Activated naive CD8-positive, alpha-beta T cell treated with anti-CD3 and anti-CD28 coated beads, Interleukin-2, amount 50 U/mL, for 24 hours (primary cell): ENCODE results near the gene SCN8A.

ENCODE experiments used
- ATAC-seq: fragments of 150-1000 bp; cut with Tn5 transposase; one replicate; pipeline ENCODE4 v1.10.0; 2021
- DNase-seq: peaks from one replicate; pipeline ENCODE4 v3.0.0; 2021
- H3K27ac Mint-ChIP-seq: one replicate; pipeline ENCODE4 v1.8.0; 2021; ENCODE audit warnings: mild to moderate bottlenecking, mixed read lengths
- H3K27me3 Mint-ChIP-seq: one replicate; pipeline ENCODE4 v1.8.0; 2021; ENCODE audit warnings: mixed read lengths
- H3K36me3 Mint-ChIP-seq: one replicate; pipeline ENCODE4 v1.8.0; 2021; ENCODE audit warnings: low read depth, mixed read lengths
- H3K4me1 Mint-ChIP-seq: one replicate; pipeline ENCODE4 v1.8.0; 2021; ENCODE audit warnings: mixed read lengths
- H3K4me3 Mint-ChIP-seq: one replicate; pipeline ENCODE4 v1.8.0; 2021; ENCODE audit warnings: mild to moderate bottlenecking, moderate library complexity, mixed read lengths
- H3K9me3 Mint-ChIP-seq: one replicate; pipeline ENCODE4 v1.8.0; 2021; ENCODE audit warnings: mixed read lengths

SCN8A gene

DNA sequence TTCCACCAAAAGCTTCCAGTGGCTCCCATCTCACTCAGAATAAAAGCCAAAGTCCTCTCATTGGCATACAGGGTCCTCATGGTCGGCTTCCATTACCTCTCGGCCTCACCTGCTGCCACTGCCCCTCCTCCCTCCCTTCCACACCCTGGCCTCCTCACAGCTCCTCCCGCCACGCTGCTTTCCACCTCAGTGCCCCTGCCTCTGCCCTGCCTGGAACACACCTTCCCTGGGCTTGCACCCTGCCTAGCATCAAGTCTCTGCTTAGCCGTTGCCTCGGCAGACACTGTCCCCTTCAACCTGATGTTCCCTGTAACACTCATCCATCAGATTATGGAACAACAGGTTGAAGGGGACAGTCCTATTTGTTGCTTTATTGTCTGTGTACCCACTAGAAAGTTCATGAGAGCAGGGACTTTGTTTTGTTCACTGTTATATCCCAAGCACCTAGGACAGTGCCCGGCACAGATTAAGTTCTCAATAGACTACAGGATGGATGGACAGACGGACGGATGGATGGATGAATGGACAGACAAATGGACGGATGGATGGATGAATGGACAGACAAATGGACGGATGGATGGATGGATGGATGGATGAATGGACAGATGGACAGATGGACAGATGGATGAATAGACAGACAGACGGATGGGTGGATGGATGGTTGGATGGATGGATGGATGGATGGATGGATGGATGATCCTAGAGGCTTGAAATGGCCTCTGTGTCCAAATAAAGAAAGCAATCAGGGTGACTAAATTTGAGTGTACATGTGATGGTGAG is 242.6 kb downstream of the SCN8A start:
- no peaks in the 10 kb centered on the region for H3K36me3 Mint-ChIP-seq
- no peaks in the 10 kb centered on the region for H3K9me3 Mint-ChIP-seq
- peaks cover 14% of the 10 kb centered on the region for H3K4me1 Mint-ChIP-seq
- peaks cover 42% of the 10 kb centered on the region for H3K27me3 Mint-ChIP-seq
- H3K27ac Mint-ChIP-seq: no peak overlapping the region
- DNase-seq (no peak), ATAC-seq (no peak)
- no peak overlapping the region for H3K4me3 Mint-ChIP-seq

DNA sequence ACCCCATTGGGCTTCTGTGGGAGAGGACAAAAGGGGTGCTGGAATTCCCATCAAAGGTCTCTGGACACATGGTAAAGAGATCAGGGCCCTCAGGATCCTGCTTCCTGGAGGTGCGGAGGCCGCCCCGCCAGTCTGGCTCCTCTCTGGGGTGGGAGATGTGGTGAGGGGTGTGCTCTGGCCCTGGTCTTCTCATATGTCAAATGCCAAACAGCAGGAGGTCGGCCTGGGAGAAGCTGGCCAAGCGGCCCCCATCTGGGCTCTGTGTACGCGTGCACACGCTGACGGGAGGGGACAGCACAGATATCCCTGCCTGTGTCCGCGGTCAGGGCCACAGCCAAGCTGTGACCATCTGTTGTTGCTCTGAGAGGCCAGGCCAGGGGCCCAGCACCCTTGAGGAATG is 243.4 kb downstream of the SCN8A start:
- Mint-ChIP-seq H3K27ac (no peak overlapping the region), H3K4me3 (no peak overlapping the region), H3K9me3 (no peaks in the 10 kb centered on the region), H3K4me1 (peaks cover 11% of the 10 kb centered on the region), H3K36me3 (no peaks in the 10 kb centered on the region), H3K27me3 (peaks cover 47% of the 10 kb centered on the region)
- ATAC-seq (no peak), DNase-seq (no peak)

DNA sequence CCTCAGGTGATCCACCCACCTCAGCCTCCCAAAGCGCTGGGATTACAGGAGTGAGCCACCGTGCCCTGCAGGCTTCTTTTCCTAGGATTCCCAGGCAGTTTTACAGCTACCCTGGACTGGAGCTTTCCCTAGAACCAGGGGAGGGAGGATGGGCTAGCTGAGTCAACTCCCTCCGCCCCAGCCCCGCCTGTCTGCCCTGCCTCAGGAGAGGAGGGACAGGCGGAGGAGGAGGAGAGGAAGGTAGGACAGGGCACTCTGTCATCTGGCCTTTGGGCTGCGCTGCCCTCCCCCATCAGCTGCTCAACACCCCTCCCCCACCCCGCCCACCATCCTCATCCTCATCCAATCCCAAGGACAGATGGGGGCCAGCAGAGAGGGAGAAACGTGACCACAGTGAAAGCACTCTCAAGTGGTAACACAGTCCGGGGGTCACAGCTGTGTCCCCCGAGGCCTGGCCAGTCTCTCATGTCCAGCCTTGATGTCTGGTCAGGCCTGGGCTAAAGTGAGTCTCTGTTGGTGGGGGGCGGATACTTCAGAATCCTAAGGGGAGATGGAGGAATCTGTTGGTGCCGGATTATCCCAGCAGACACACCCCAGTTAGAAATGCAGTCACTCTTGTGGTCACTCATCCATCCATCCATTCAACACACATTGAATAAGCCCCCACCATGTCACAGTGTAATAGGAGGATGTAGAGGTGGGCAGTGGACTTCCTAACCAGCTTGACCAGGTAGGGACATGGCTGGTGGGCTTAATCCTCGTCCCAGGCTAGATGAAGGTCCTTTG is 245.2 kb downstream of the SCN8A start:
- H3K36me3 Mint-ChIP-seq: no peaks in the 10 kb centered on the region
- H3K9me3 Mint-ChIP-seq: no peaks in the 10 kb centered on the region
- peaks cover 43% of the 10 kb centered on the region for H3K27me3 Mint-ChIP-seq
- DNase-seq: no peak
- no peak overlapping the region for H3K27ac Mint-ChIP-seq
- no peak overlapping the region for H3K4me3 Mint-ChIP-seq
- peaks cover 11% of the 10 kb centered on the region for H3K4me1 Mint-ChIP-seq
- ATAC-seq: no peak

DNA sequence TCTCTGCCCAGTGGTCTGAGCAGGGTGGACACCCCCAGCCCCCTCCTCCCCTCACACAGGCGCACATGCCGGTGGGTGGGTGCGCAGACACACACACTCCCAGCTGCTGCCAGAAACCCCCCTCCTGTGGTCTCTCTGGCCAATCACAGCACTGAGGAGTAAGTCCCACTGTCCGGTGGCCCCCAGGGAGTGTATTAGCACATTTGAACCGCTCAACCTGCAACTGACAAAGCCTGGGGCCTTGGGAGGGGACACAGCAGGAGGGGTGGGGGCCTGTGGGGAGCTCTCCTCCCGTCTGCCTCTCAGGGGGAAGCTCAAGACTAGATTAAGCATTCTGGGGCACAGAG is 245.8 kb downstream of the SCN8A start:
- H3K9me3 Mint-ChIP-seq: no peaks in the 10 kb centered on the region
- no peak for ATAC-seq

DNA sequence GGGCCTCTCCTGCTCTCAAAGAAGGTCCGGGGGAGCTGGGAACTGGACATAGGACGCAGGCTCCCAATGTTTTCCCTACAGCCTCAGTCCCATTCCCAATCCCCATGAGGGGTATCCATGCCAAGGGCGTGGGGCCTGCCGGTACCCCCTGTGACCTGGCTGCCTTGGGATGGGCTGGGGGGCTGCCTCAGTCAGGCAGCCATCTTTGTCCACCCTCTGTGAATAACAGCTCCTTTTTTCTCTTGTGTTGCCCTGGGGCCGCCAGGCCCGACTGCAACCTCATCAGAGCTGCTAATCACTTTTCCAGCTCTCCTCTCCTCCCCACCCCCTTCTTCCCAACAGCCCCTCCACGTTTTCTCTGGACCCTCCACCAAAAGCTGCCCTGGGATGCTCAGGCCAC is 246.3 kb downstream of the SCN8A start:
- Mint-ChIP-seq H3K36me3 (no peaks in the 10 kb centered on the region), H3K9me3 (no peaks in the 10 kb centered on the region), H3K27me3 (peaks cover 36% of the 10 kb centered on the region), H3K4me1 (peaks cover 10% of the 10 kb centered on the region), H3K27ac (no peak overlapping the region), H3K4me3 (no peak overlapping the region)
- DNase-seq (no peak), ATAC-seq (no peak)

More for the DNA sequence above, 245.8 kb downstream of the SCN8A start:
- no peak for DNase-seq
- Mint-ChIP-seq H3K4me3 (no peak overlapping the region), H3K36me3 (no peaks in the 10 kb centered on the region), H3K4me1 (peaks cover 11% of the 10 kb centered on the region), H3K27me3 (peaks cover 38% of the 10 kb centered on the region), H3K27ac (no peak overlapping the region)

DNA sequence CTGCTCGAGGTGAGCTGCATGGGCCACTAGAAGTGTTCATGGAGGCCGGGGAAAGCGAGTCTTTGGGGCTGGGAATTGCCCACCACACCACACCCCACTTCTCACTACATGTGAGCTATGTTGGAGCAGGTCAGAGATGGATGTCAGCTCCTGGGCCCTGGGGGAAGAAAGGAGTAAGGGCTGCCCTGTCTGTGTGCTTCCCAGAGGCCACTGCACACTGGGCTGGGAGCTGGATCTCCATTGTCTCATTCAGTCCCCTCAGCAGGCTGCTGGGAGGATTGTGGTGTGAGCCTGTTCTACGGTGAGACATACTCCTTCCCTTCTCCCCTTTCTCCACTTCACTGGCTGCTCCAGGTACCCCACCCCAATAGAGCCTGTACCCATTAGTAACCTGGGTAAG is 247.0 kb downstream of the SCN8A start:
- H3K4me1 Mint-ChIP-seq: peaks cover 3% of the 10 kb centered on the region
- DNase-seq (no peak), ATAC-seq (no peak)
- H3K9me3 Mint-ChIP-seq: no peaks in the 10 kb centered on the region
- H3K27ac Mint-ChIP-seq: no peak overlapping the region
- H3K27me3 Mint-ChIP-seq: peaks cover 33% of the 10 kb centered on the region
- no peak overlapping the region for H3K4me3 Mint-ChIP-seq
- H3K36me3 Mint-ChIP-seq: no peaks in the 10 kb centered on the region

DNA sequence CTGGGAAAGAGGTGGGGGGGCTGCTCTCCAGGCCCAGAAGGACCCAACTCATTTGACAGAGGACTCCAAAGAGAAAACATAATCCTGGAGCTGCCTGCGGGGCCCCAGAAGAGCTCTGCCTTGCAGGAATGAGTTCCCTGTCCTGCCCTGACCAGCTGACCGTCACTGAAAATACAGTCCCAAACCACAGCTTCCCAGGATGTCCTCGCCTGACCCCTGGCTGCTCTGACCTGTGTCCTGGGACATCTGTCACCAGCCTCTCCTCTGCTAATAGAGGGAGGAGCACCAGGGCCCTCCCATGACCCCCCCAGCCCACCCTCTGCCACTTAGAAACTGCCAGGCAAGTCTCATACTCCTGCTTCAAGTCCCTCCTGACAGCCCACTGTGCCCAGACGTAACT is 247.7 kb downstream of the SCN8A start:
- Mint-ChIP-seq H3K27me3 (peaks cover 32% of the 10 kb centered on the region), H3K4me3 (no peak overlapping the region), H3K27ac (no peak overlapping the region), H3K4me1 (no peaks in the 10 kb centered on the region), H3K36me3 (no peaks in the 10 kb centered on the region), H3K9me3 (no peaks in the 10 kb centered on the region)
- ATAC-seq (no peak), DNase-seq (no peak)

DNA sequence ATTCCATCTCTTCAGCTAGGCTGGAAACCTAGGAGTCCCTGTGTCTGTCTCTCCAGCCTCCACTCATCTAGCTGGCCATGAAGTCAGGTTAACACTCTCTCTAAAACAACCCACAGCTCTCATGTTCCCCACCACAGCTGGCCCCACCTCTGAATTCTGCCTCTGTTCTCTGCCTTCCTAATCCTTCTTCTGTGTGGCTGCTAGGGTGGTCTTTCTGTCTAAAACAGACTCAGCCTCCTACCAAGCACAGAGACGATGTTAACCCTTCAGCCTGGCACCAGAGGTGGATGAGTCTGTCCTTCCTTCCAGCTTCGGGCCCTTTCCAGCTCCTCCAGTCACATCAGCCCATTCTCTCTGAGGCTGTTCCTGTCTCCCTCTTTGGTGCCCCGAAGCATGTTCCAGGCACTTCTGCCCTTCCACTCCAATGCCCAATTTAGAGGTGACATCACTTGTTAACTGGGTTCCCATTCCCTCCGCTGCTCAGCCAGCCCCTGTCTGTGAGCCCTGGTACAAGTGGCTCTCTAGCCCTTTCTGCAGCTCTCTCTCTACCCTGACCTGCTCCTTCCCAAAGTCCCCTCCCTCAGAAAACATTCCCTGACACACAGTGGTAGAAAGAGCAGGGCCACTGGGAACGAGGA is 248.4 kb downstream of the SCN8A start:
- Mint-ChIP-seq H3K27ac (no peak overlapping the region), H3K4me3 (no peak overlapping the region), H3K9me3 (no peaks in the 10 kb centered on the region), H3K36me3 (no peaks in the 10 kb centered on the region), H3K4me1 (no peaks in the 10 kb centered on the region), H3K27me3 (peaks cover 35% of the 10 kb centered on the region)
- ATAC-seq: no peak
- no peak for DNase-seq

DNA sequence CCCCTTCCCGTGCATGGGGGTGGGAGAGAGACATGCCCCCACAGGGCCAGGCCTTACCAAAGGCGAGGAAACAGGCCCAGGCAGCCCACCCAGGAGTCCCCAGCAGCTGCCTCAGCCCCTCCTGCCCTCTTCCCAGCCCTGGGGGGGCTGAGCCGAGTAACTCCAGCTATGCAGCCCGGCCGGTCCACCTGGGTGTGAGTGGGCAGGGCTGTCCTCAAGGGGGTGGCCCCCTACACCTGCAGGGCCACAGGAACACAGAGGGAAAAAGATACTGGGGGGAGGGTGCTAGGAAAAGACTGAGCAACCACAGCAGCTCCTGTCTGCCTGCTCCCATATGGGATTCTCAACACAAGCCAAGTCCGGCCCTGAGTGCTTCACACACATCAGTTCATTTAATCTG is 249.9 kb downstream of the SCN8A start:
- ATAC-seq (no peak), DNase-seq (no peak)
- Mint-ChIP-seq H3K36me3 (no peaks in the 10 kb centered on the region), H3K9me3 (no peaks in the 10 kb centered on the region), H3K4me1 (peaks cover under 1% of the 10 kb centered on the region), H3K27ac (no peak overlapping the region), H3K4me3 (no peak overlapping the region), H3K27me3 (peaks cover 42% of the 10 kb centered on the region)

DNA sequence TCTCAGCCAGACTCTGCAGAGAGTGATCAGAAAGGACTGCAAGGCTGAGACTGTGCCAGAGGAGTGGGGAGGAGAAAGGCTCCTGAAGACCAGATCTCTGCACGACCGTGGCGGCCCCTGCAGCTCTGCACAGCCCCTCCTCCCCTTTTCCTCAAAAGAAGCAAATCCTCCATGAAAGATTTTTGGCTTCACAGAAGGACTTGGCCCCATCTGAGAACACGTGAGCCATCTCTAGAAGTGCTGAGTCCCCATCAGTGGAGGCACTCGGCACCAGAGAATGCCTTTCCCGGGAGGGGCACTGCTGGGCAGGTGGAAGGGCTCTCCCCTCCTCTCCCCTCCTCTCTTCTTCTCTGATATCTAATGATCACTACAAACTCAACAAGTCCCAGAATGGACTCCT is 250.7 kb downstream of the SCN8A start:
- peaks cover 48% of the 10 kb centered on the region for H3K27me3 Mint-ChIP-seq
- H3K4me1 Mint-ChIP-seq: peaks cover 5% of the 10 kb centered on the region
- H3K36me3 Mint-ChIP-seq: no peaks in the 10 kb centered on the region
- ATAC-seq (no peak), DNase-seq (no peak)
- H3K27ac Mint-ChIP-seq: no peak overlapping the region
- no peaks in the 10 kb centered on the region for H3K9me3 Mint-ChIP-seq
- H3K4me3 Mint-ChIP-seq: no peak overlapping the region

DNA sequence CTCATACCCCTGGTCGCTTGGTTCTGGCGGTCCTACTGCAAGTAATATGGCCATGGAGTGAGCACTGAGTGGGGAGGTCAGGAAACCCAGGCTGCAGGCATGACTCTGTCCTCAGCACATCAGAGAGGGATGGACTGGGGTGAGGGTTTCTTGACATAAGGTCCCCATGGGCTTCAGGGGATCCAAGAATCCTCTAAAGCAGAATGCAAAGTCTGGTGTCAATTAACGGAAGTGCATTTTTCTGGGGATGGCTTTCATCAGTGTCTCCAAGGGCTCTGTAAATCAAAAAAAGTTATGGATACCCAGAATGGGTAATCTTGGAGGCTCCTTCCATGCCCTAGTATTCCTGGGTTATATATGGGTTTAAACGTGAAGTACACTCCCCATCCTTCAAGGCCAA is 253.8 kb downstream of the SCN8A start:
- ATAC-seq (no peak), DNase-seq (no peak)
- Mint-ChIP-seq H3K9me3 (no peaks in the 10 kb centered on the region), H3K4me1 (peaks cover 9% of the 10 kb centered on the region), H3K27ac (no peak overlapping the region), H3K27me3 (peaks cover 47% of the 10 kb centered on the region), H3K36me3 (no peaks in the 10 kb centered on the region), H3K4me3 (no peak overlapping the region)

DNA sequence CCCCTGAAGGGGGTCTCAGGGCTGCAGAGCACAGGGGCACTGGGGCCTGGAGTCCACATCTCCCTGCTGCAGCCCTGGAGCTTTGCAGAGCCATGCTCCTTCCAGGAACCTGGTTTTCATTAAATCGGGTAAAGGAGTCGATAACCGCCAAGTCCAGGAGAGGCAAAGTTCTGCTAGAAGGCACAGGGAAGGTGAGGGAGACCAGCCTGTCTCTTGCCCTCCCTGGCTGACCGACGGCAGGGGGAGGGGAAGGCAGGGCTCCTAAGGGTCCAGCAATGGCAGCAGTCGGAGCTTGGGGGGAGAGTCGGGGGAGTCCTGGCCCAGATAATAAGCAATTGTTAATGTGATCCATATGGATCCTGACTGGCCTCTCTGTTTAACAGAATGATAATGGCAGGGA is 254.4 kb downstream of the SCN8A start:
- Mint-ChIP-seq H3K4me1 (peaks cover 9% of the 10 kb centered on the region), H3K36me3 (no peaks in the 10 kb centered on the region), H3K9me3 (no peaks in the 10 kb centered on the region), H3K4me3 (no peak overlapping the region), H3K27ac (no peak overlapping the region), H3K27me3 (peaks cover 48% of the 10 kb centered on the region)
- ATAC-seq: no peak
- no peak for DNase-seq

DNA sequence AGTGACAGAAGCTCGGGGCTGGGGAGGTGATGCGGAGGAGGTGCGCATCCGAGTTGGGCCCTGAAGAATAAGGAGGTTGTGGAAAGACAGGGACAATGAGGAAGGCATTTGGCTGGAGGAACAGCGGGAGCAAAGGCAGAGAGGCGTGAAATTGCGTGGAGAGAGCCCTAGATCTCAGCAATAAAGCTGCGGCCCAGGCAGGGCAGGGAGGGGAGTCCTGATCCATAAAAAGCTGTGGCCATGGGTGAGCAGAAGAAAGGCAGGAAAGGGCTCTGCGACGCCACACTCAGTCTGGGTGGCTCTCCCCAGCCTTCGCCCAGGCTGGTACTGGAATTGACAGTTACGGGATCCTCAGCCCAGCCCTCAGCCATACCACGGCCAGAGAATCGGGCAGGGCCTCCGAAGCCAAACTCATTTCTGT is 255.2 kb downstream of the SCN8A start:
- Mint-ChIP-seq H3K4me1 (peaks cover 10% of the 10 kb centered on the region), H3K36me3 (no peaks in the 10 kb centered on the region), H3K27me3 (peaks cover 48% of the 10 kb centered on the region), H3K4me3 (peak overlapping the region; percentile 18), H3K27ac (no peak overlapping the region), H3K9me3 (no peaks in the 10 kb centered on the region)
- ATAC-seq (no peak), DNase-seq (no peak)

DNA sequence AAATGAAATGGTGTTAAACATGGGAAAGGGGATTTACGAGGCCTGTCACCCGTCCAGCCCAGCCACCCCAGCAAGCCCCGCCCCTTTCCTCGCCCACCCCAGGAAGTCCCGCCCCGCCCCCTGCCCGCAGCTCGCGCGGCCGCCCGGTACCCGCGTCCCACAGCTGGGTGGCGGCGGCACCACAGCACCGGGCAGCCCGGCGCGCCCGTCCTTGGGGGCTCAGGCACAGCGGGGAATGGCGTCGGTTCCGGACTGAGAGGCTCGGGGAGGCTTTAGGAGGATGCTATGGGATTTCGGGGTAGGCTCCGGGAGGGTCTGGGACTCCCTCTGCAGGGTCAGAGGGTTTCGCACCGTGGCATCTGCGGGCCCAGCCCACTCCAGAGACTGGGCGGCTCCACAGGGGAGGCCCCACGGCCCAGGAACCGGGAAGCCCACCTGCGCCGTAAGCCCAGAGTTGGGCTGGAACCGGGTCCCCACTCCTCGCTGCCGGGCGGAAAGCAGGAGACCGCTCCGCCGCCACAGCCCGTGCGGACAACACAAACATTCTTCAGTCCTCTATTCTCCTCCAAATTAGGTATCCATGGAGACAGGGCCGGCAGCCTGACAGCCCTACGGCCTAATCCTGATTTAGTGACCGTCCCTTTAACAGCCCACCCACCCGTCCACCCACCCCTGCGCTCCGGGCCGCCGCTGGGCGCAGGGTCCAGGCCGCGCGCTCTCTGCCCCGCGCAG is 256.0 kb downstream of the SCN8A start:
- peak; percentile 66 for DNase-seq
- peak; percentile 29 for ATAC-seq
- Mint-ChIP-seq H3K27ac (no peak overlapping the region), H3K27me3 (peaks cover 51% of the 10 kb centered on the region), H3K4me1 (peaks cover 13% of the 10 kb centered on the region), H3K9me3 (no peaks in the 10 kb centered on the region), H3K36me3 (no peaks in the 10 kb centered on the region), H3K4me3 (peak overlapping the region; percentile 70)
